Measurements from ENCODE around the gene EFNA1. TPM values are rescaled to one million over a fixed set of nuclear protein-coding genes. Genes with fewer than 3 reads are reported as not detected.

EFNA1 gene
- total and polyA plus RNA-seq, 2 of the 13 experiments (the other 11 are each of a cell fraction or from before 2014, with no cell fraction given), result 81.8 to 874 TPM

GRCh38 chr1:155167166-155168104, 39.8 kb downstream of the EFNA1 start (continued):
- TF ChIP-seq RFXAP (CRISPR knock-in tag; IDR thresholded peaks at IDR 0.05; ENCODE audit: borderline replicate concordance), result no peak
- TF ChIP-seq ZNF652 (CRISPR knock-in tag; IDR thresholded peaks at IDR 0.05; ENCODE audit: borderline replicate concordance, low read depth), result 0 out of 2 replicates have a peak, but pooled peaks have one; percentile 34
- TF ChIP-seq ZKSCAN8 (CRISPR knock-in tag; IDR thresholded peaks at IDR 0.05; ENCODE audit: borderline replicate concordance), result no peak
- no peak for TF ChIP-seq HOXA5 (CRISPR knock-in tag; IDR thresholded peaks at IDR 0.05)
- TF ChIP-seq KLF13 (CRISPR knock-in tag; IDR thresholded peaks at IDR 0.05), result no peak
- TF ChIP-seq CEBPB (IDR thresholded peaks at IDR 0.05; ENCODE audit: borderline replicate concordance, low read depth, low read length), result no peak
- TF ChIP-seq THAP8 (CRISPR knock-in tag; IDR thresholded peaks at IDR 0.05; ENCODE audit: borderline replicate concordance), result no peak
- no peak for TF ChIP-seq ZBTB7B (CRISPR knock-in tag; IDR thresholded peaks at IDR 0.05)
- TF ChIP-seq LBX2 (CRISPR knock-in tag; IDR thresholded peaks at IDR 0.05; ENCODE audit: borderline replicate concordance), result no peak
- TF ChIP-seq ARHGAP35 (CRISPR knock-in tag; IDR thresholded peaks at IDR 0.05; ENCODE audit: borderline replicate concordance), result no peak
- TF ChIP-seq ZNF547 (CRISPR knock-in tag; IDR thresholded peaks at IDR 0.05), result no peak
- TF ChIP-seq FOXP4 (CRISPR knock-in tag; IDR thresholded peaks at IDR 0.05), result no peak
- TF ChIP-seq SMAD9 (CRISPR knock-in tag; IDR thresholded peaks at IDR 0.05), result no peak
- TF ChIP-seq ZNF597 (CRISPR knock-in tag; IDR thresholded peaks at IDR 0.05), result no peak
- 0 out of 2 replicates have a peak, but pooled peaks have one; percentile 29 for TF ChIP-seq ZNF605 (CRISPR knock-in tag; IDR thresholded peaks at IDR 0.05)
- no peak for TF ChIP-seq ZNF230 (CRISPR knock-in tag; IDR thresholded peaks at IDR 0.05)
- no peak for TF ChIP-seq ZBTB38 (CRISPR knock-in tag; IDR thresholded peaks at IDR 0.05)
- no peak; the same call in 1 of the 2 replicates for TF ChIP-seq ZNF550 (CRISPR knock-in tag; IDR thresholded peaks at IDR 0.05; ENCODE audit: borderline replicate concordance)
- TF ChIP-seq ZMYM4 (CRISPR knock-in tag; IDR thresholded peaks at IDR 0.05), result 0 out of 2 replicates have a peak, but pooled peaks have one; percentile 23
- no peak for TF ChIP-seq ZMYM2 (CRISPR knock-in tag; IDR thresholded peaks at IDR 0.05)
- 0 out of 2 replicates have a peak, but pooled peaks have one; percentile 31 for TF ChIP-seq IRF2 (CRISPR knock-in tag; IDR thresholded peaks at IDR 0.05)
- TF ChIP-seq ZNF580 (CRISPR knock-in tag; IDR thresholded peaks at IDR 0.05; ENCODE audit: borderline replicate concordance, low read depth), result peak; percentile 85; the same call in 1 of the 2 replicates
- TF ChIP-seq ZNF234 (CRISPR knock-in tag; conservative IDR thresholded peaks at IDR 0.05), result no peak

All from HepG2 (cell line).